ENCODE measurements around the gene QSOX1. TPM values are rescaled to one million over a fixed set of nuclear protein-coding genes. Genes with fewer than 3 reads are reported as not detected.

Gene QSOX1
- total and polyA plus RNA-seq, 9 of the 15 experiments (the other 6 are each of a cell fraction or from before 2014, with no cell fraction given): 4.0 to 53.1 (median 15.0) TPM

- Histone ChIP-seq H3K4me1 (replicated peaks in 1 of 2; ENCODE audit: control insufficient read depth in 2 of 2, insufficient read depth in 2 of 2, low read length in 2 of 2) (peaks cover 0 to 12% of the 10 kb centered on the region in 2 experiments; a peak in 2 of 5 replicates), H3K9me1 (ENCODE audit: control insufficient read depth, insufficient read depth, low read length) (no peaks in the 10 kb centered on the region), H2AFZ (ENCODE audit: low read depth, low read length) (no peak overlapping the region), H3K79me2 (ENCODE audit: control insufficient read depth, insufficient read depth, low read length) (no peaks in the 10 kb centered on the region), H3K4me3 (no peak overlapping the region), H3K9ac (ENCODE audit: insufficient read depth in 1 of 2, low read depth in 2 of 2, low read length in 2 of 2) (no peak overlapping the region), H3K9me3 (replicated peaks; ENCODE audit: control insufficient read depth, insufficient read depth, low read depth, low read length) (no peaks in the 10 kb centered on the region), H3K4me2 (ENCODE audit: insufficient read depth, low read length) (no peak overlapping the region), H3K27ac (ENCODE audit: extremely low read depth, low read depth, low read length) (no peak overlapping the region), H3K27me3 (ENCODE audit: control insufficient read depth in 2 of 2, insufficient read depth in 2 of 2, low read length in 2 of 2) (no peaks in the 10 kb centered on the region), H4K20me1 (replicated peaks; ENCODE audit: control insufficient read depth, insufficient read depth, low read length) (no peaks in the 10 kb centered on the region), H3K36me3 (ENCODE audit: control insufficient read depth, insufficient read depth, low read length) (no peaks in the 10 kb centered on the region)
- ATAC-seq (no peak), FAIRE-seq (no peak), DNase-seq (ENCODE audit: extremely low read depth in 1 of 4, low spot score in 3 of 4) (no peak)
- intact Hi-C loops (cut with micrococcal nuclease) (no loop called here), in situ Hi-C loops (cut with MboI) (no loop called here)
- ChIA-PET POLR2A (interaction anchor here (0.7 kb wide), 1 partner anchor 1178 kb away, joined by 3 read pairs; no protein-coding TSS in a partner anchor), CTCF (ENCODE audit: low intra/inter-chr PET ratio) (no interaction called here)
- WGBS (ENCODE audit: insufficient coverage, low coverage, missing lambda C conversion rate): 15% methylated on average over 7 of the region's 7 CpGs
- no TSS peak for BruUV-seq (replicated peaks)
- TF ChIP-seq CREB3 (tag; conservative IDR thresholded peaks at IDR 0.05; ENCODE audit: low read depth) (no peak), ZNF449 (CRISPR knock-in tag; IDR thresholded peaks at IDR 0.05) (no peak), HNRNPL (IDR thresholded peaks at IDR 0.05; ENCODE audit: low read depth, low read length) (no peak), ATF1 (CRISPR knock-in tag; IDR thresholded peaks at IDR 0.05) (no peak), ATF1 (tag; IDR thresholded peaks at IDR 0.05) (no peak), REST (IDR thresholded peaks at IDR 0.05; ENCODE audit: borderline replicate concordance) (no peak), REST (CRISPR knock-in tag; IDR thresholded peaks at IDR 0.05; ENCODE audit: low read depth) (no peak), ETV6 (IDR thresholded peaks at IDR 0.05; ENCODE audit: borderline replicate concordance in 1 of 2, low read depth in 2 of 2, low read length in 1 of 2) (no peak), ETV6 (CRISPR knock-in tag; IDR thresholded peaks at IDR 0.05; ENCODE audit: borderline replicate concordance) (no peak), IRF2 (CRISPR knock-in tag; IDR thresholded peaks at IDR 0.05) (no peak)
- TF ChIP-seq, protein P1, sequence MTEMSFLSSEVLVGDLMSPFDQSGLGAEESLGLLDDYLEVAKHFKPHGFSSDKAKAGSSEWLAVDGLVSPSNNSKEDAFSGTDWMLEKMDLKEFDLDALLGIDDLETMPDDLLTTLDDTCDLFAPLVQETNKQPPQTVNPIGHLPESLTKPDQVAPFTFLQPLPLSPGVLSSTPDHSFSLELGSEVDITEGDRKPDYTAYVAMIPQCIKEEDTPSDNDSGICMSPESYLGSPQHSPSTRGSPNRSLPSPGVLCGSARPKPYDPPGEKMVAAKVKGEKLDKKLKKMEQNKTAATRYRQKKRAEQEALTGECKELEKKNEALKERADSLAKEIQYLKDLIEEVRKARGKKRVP (CRISPR knock-in tag; IDR thresholded peaks at IDR 0.05): no peak
Observed at GRCh38 chr1:180201451-180202200, 47.0 kb downstream of the QSOX1 start.

Data from K562 (cell line).